Endodermal cell (in vitro differentiated cells): ENCODE measurements around the gene SIK2. TPM values are rescaled to one million over a fixed set of nuclear protein-coding genes. Genes with fewer than 3 reads are reported as not detected.
"Not testable (repeated sequence)": the region's sequence is repeated elsewhere in the genome, so short reads cannot be mapped to it uniquely, and the experiment has no call there.

Experiments
- DNase-seq: peaks from one replicate; pipeline ENCODE4 v3.0.0-alpha.2; 2017
- H3K27ac ChIP-seq: 2 replicates; pipeline ENCODE4 v1.5.1; 2013; ENCODE audit warnings: mild to moderate bottlenecking, low read depth, low read length, moderate library complexity
- H3K27me3 ChIP-seq: 2 replicates; pipeline ENCODE4 v1.6.1; 2013; ENCODE audit warnings: mild to moderate bottlenecking, low read length, moderate library complexity; ENCODE audit not compliant: insufficient read depth, control insufficient read depth, poor library complexity, severe bottlenecking
- H3K36me3 ChIP-seq: 2 replicates; pipeline ENCODE4 v1.7.0; 2013; ENCODE audit warnings: mild to moderate bottlenecking, low read length, moderate library complexity; ENCODE audit not compliant: control insufficient read depth, insufficient read depth
- H3K4me1 ChIP-seq: one replicate; pipeline ENCODE4 v1.7.0; 2013; ENCODE audit warnings: low read length; ENCODE audit not compliant: control insufficient read depth, insufficient read depth
- H3K4me3 ChIP-seq: 2 replicates; pipeline ENCODE4 v1.5.1; 2013; ENCODE audit warnings: mild to moderate bottlenecking, low read length, moderate library complexity
- H3K9ac ChIP-seq: 2 replicates; pipeline ENCODE4 v1.6.1; 2013; ENCODE audit warnings: mild to moderate bottlenecking, low read length, moderate library complexity; ENCODE audit not compliant: poor library complexity, severe bottlenecking; ENCODE audit errors: extremely low read depth
- H3K9me3 ChIP-seq: 2 replicates; pipeline ENCODE4 v1.6.1; 2013; ENCODE audit warnings: mild to moderate bottlenecking, low read length, moderate library complexity; ENCODE audit not compliant: control insufficient read depth
- H3K27ac Mint-ChIP-seq: 2 replicates; pipeline ENCODE4 v1.8.0; 2020; ENCODE audit warnings: mixed read lengths
- H3K27me3 Mint-ChIP-seq: 2 replicates; pipeline ENCODE4 v1.8.0; 2021; ENCODE audit warnings: mild to moderate bottlenecking, mixed read lengths; ENCODE audit not compliant: insufficient read depth
- H3K36me3 Mint-ChIP-seq: 2 replicates; pipeline ENCODE4 v1.8.0; 2020; ENCODE audit warnings: low read depth, mixed read lengths
- H3K4me1 Mint-ChIP-seq: 2 replicates; pipeline ENCODE4 v1.8.0; 2020; ENCODE audit warnings: mixed read lengths
- H3K4me3 Mint-ChIP-seq: 2 replicates; pipeline ENCODE4 v1.8.0; 2020; ENCODE audit warnings: mild to moderate bottlenecking, moderate library complexity, mixed read lengths
- H3K9me3 Mint-ChIP-seq: 2 replicates; pipeline ENCODE4 v1.8.0; 2020; ENCODE audit warnings: mild to moderate bottlenecking, mixed read lengths
- WGBS, 2 experiments: methylation state at CpG; one replicate each; pipeline versions ENCODE4 v1.1.5 to v1.1.7; 2013; ENCODE audit warnings: missing lambda C conversion rate in 2 of 2, mixed read lengths in 1 of 2; ENCODE audit not compliant: insufficient coverage in 1 of 2, insufficient read length in 1 of 2; 5-methylcytosine and 5-hydroxymethylcytosine counted together
- total RNA-seq, 2 donors: library from RNA; stranded (reverse); fragmentation: NEBNext Ultra II Directional in 1 of 2; extraction: Animal tissue kit (Norgen Biotek cat#: 25700) in 1 of 2; gene quantifications; 2 replicates in 1 of 2; 3 replicates in 1 of 2; pipeline ENCODE4 v1.2.1, GENCODE V29; 2021
- TF ChIP-seq, protein P1 (sequence below): fragments of 200-600 bp; sonication (generic); conservative IDR thresholded peaks from 2 replicates; pipeline ENCODE4 v1.5.0; 2021; ENCODE audit warnings: antibody characterized with exemption, mild to moderate bottlenecking

The SIK2 gene
- total RNA-seq, 2 donors from 2014 or later = 13.2 to 13.4 TPM

DNA sequence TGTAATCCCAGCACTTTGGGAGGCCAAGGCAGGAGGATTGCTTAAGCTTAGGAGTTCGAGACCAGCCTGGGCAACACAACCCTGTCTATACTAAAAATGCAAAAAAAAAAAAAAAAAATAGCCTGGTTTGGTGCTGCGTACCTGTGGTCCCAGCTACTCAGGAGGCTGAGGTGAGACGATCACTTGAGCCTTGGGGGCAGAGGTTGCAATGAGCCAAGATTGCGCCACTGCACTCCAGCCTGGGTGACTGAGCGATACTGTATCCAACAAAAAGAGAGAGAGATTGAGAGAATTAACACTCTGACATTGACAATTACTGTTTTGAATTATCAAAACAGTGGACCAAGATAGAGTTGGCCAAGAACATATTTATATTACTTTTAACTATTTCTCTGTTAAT lies 53.7 kb downstream of the SIK2 start:
- Histone ChIP-seq H3K27ac (no peak overlapping the region), H3K4me3 (no peak overlapping the region), H3K27me3 (no peaks in the 10 kb centered on the region), H3K36me3 (peaks cover 2% of the 10 kb centered on the region), H3K4me1 (no peaks in the 10 kb centered on the region), H3K9ac (no peak overlapping the region), H3K9me3 (no peaks in the 10 kb centered on the region)
- no peaks in the 10 kb centered on the region for H3K9me3 Mint-ChIP-seq
- TF ChIP-seq, protein P1, sequence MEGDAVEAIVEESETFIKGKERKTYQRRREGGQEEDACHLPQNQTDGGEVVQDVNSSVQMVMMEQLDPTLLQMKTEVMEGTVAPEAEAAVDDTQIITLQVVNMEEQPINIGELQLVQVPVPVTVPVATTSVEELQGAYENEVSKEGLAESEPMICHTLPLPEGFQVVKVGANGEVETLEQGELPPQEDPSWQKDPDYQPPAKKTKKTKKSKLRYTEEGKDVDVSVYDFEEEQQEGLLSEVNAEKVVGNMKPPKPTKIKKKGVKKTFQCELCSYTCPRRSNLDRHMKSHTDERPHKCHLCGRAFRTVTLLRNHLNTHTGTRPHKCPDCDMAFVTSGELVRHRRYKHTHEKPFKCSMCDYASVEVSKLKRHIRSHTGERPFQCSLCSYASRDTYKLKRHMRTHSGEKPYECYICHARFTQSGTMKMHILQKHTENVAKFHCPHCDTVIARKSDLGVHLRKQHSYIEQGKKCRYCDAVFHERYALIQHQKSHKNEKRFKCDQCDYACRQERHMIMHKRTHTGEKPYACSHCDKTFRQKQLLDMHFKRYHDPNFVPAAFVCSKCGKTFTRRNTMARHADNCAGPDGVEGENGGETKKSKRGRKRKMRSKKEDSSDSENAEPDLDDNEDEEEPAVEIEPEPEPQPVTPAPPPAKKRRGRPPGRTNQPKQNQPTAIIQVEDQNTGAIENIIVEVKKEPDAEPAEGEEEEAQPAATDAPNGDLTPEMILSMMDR = no peak
- H3K27me3 Mint-ChIP-seq = no peaks in the 10 kb centered on the region
- H3K27ac Mint-ChIP-seq = no peak overlapping the region
- 82 to 97% methylated on average over 2 to 5 of the region's 5 CpGs for WGBS, 2 experiments
- no peaks in the 10 kb centered on the region for H3K4me1 Mint-ChIP-seq
- no peak for DNase-seq
- peaks cover 2% of the 10 kb centered on the region for H3K36me3 Mint-ChIP-seq
- H3K4me3 Mint-ChIP-seq = no peak overlapping the region

DNA sequence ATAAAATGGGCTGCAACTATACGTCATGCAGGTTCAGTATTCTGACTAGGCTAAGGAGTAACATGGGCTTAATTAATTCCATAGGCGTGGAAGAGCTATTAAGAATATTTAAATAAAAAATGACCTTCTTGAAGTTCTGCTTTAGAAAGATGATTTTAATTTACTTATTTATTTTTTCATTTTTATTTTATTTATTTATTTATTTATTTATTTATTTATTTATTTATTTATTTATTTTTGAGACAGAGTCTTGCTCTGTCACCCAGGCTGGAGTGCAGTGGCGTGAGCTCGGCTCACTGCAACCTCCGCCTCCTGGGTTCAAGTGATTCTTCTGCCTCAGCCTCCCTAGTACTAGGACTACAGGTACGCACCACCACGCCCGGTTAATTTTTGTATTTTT lies 55.7 kb downstream of the SIK2 start:
- H3K27ac Mint-ChIP-seq, H3K36me3 Mint-ChIP-seq, H3K4me1 ChIP-seq, H3K4me1 Mint-ChIP-seq, DNase-seq, H3K4me3 Mint-ChIP-seq, H3K9me3 ChIP-seq, H3K27me3 ChIP-seq, H3K4me3 ChIP-seq, H3K36me3 ChIP-seq, H3K9me3 Mint-ChIP-seq, H3K27me3 Mint-ChIP-seq, H3K27ac ChIP-seq, H3K9ac ChIP-seq: not testable (repeated sequence)
- 91 to 98% methylated on average over 4 to 8 of the region's 8 CpGs for WGBS, 2 experiments

DNA sequence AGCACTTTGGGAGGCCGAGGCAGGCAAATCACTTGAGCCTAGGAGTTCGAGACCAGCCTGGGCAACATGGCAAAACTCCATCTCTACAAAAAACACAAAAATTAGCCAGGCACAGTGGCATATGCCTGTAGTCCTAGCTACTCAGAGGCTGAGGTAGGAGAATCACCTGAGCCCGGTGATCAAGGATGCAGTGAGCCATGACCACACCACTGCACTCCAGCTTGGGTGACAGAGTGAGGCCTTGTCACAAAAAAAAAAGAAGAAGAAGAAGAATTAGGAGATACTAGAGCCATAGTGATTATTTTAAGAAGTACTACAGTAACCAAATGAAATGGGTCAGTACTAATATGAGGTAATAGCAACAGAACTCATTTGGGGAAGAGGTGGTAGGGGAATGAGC lies 56.2 kb downstream of the SIK2 start:
- H3K27me3 ChIP-seq, H3K27me3 Mint-ChIP-seq, H3K4me1 ChIP-seq, H3K9me3 Mint-ChIP-seq, H3K4me3 Mint-ChIP-seq, H3K27ac ChIP-seq, H3K36me3 Mint-ChIP-seq, DNase-seq, H3K4me1 Mint-ChIP-seq, H3K27ac Mint-ChIP-seq, H3K4me3 ChIP-seq, H3K9ac ChIP-seq, H3K36me3 ChIP-seq, H3K9me3 ChIP-seq: not testable (repeated sequence)
- WGBS, 2 experiments = 86 to 97% methylated on average over 1 to 3 of the region's 3 CpGs

DNA sequence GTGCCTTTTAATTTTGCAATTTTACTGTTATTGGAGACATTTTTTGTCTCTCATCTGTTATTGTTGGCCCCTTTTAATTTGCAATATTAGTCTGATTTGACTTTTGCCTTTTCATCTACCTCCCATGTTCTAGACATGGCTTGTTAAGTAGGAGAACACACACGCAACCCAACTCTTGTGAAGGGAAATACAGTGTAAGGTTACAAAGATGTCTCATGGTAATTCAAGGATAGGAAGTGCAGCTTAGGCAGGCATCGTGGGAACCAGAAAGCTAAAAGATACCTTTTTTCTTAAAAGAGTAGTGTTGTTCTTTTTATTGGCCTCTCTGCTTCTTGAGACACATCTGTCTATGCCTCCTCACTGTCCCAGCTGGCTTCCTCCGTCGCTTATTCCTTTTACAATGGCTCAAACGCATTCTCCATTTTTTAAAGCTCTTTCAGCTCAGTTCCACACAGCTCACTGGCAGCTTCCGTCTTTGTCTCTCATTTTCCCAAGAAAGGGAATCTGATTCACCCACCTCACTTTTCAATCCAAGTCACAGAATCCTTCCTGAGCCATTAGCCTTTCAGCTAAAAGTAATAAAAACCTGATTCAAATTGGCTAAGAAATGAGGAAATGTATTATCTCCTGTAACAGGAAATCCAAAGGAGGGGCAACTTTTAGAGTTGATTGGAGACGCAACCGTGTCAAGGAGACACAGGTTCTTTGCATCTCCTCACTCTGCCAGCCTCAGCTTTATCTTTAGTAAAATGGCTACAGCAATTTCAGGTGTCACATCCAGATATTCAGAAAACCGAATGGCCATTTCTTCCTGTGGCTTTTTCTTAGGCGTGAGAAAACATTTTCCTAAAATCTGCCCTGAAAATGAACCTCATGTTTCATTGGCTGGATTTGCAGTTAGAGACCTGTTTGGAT lies 57.2 kb downstream of the SIK2 start:
- 84 to 91% methylated on average over 9 to 10 of the region's 10 CpGs for WGBS, 2 experiments

More for the DNA sequence above, 57.2 kb downstream of the SIK2 start:
- H3K27me3 ChIP-seq = no peaks in the 10 kb centered on the region
- no peaks in the 10 kb centered on the region for H3K36me3 ChIP-seq
- TF ChIP-seq, protein P1 = no peak
- no peak for DNase-seq
- H3K4me3 ChIP-seq = no peak overlapping the region
- no peaks in the 10 kb centered on the region for H3K9me3 ChIP-seq
- peaks cover 9% of the 10 kb centered on the region for H3K36me3 Mint-ChIP-seq
- H3K27ac ChIP-seq = no peak overlapping the region
- no peak overlapping the region for H3K4me3 Mint-ChIP-seq
- H3K9ac ChIP-seq = no peak overlapping the region
- no peak overlapping the region for H3K27ac Mint-ChIP-seq
- no peaks in the 10 kb centered on the region for H3K27me3 Mint-ChIP-seq
- H3K4me1 ChIP-seq = no peaks in the 10 kb centered on the region
- no peaks in the 10 kb centered on the region for H3K9me3 Mint-ChIP-seq
- no peaks in the 10 kb centered on the region for H3K4me1 Mint-ChIP-seq
